Stimulated activated CD4-positive, alpha-beta T cell treated with anti-CD3 and anti-CD28 coated beads, Interleukin-1b, Interleukin-23, amount 100 ng/mL, for 4 hours (primary cell): ENCODE data around the gene MED27.

Experiments used
- DNase-seq, 2 donors: peaks; one replicate each; pipeline ENCODE4 v3.0.0-alpha.2; 2020; ENCODE audit warnings: low read depth in 2 of 2

Gene MED27

DNA sequence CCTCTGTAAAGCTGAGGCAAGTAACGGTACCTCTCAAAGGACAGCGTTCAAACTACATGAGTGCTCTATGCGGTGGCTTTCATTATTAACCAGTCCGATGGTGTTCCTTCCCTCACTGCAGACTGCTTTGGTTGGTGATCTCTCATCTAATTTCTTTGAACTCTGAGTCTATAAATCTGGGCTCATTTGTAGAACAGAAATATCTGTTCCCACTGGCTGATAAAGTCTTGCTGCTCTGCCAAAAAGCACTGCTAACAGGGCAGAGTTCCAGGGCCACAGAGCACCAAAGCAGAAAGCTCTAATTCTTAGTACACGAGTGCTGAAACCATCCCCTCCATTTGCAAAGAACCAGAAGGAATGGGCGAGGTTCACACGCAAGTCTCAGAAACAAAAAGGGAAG lies 81.9 kb downstream of the MED27 start:
- DNase-seq: no peak

DNA sequence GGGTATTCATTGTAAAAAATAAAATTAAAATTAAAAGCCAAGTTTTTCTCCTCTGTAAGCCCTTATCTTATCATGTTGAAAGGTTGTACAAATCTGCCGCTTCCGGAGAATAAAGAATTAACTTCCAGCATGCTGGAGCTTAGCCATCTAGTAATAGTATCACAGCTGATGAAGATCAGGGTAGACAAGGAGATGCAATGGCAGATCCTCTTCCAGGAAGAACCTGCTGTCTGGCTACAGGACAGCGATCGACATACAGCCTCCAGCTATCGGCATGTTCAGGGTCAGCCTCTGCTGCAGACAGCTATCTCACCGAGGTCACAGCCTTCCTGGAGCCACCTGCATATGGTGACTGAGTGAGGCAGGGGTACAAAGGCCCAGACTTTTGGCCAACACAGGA lies 82.6 kb downstream of the MED27 start:
- DNase-seq: no peak

DNA sequence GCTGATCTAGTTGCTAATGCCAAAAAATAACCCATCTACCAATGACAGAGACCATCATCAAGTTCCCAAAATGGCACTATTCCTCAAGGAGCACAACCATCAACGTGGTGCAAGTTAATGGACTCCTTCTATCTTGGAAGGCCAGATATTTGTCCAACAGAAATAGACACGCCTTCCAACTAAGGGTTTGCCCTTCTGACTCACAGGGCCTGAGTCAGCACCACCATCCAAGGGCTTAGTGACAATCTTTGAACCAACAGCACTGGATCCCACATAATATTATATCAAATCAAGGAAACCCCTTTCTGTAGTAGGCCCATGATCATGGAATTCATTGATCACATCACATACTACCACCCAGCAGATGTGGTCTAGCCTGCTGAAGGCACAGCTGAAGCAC lies 84.3 kb downstream of the MED27 start:
- DNase-seq: no peak

DNA sequence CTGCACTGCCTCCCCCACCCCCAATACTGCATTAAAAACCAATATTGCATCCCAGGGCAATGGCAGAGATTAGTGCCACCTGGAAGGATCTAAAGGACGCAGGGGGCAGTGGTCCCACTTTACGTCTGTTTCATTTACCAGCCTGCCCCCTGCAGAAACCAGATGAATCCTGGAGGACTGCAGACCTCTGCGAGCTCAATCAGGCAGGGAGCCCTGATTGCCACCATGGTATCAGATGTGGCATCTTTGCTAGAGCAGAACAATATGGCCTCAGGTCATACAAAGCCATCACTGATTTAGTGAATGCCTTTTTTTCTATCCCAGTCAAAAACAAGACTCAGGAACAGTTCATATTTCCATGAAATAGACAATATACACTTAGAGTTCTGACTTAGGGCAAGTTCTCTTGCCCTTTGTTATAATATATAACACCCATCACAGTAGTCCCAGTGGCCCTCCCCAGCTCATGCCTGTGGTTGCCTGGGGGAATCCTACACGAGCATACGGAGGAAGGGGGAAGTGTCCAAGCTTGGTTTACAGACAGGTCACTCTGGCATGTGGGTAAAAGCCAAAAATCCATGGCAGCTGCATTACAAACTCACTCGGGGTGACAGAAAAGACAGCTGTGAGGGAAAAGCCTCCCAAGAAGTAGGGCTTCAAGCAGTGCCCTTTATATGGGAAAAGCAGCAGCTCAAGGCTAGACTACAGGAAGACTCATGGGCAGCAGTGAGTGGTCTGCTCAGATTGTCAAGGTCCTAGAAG lies 85.1 kb downstream of the MED27 start:
- no peak for DNase-seq

DNA sequence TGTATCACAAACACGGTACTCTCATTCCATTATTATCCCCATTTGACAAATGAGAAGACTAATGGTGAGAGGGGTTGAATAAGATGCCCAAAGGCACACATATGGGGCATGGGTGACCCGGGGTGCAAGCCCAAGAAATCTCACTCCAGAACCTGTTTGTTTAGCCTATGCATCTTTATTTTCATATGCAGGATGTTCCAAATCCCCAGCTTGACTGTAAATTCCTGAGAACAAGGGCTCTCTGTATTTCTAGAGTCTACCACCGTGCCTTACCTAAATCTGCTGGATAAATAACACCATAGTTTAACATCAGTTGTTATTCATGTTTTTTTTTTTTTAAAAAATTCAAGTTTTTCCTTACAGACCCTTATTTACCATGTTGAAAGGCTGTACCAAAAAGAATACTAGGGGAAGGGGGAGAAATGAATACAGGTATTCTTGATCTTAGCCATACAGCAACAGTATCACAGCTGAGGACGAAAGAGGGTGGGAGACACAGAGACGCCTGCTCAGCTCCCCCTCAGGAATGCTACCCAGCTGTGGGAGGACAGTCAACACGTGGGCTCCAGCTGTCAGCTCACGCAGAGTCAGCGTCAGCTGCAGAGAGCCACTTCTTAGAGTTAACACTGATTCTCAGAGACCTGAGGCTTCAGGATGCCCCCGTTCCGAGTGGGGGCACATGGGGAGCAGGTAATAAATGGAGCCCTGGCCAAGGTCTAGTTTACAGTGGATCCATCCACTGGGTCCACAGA lies 86.6 kb downstream of the MED27 start:
- no peak for DNase-seq

DNA sequence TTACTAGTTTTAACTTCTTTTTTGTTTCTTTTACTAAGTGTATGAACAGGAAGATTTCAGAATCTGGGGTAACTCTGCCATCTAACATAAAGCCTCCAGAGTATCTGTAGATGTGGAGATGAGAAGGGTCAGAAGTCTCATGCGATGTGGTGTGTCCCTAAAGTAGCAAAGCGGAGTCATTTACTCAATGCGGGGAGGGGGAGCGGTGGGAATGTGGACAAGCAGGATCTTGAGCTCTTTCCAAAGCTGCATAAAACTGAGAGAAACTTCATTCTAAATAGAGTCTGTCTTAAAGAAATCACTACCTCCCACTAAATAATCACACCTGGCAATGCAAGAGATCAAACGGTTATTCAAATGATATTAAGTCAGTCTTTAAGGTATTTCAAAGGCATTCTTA lies 92.4 kb downstream of the MED27 start:
- no peak for DNase-seq

DNA sequence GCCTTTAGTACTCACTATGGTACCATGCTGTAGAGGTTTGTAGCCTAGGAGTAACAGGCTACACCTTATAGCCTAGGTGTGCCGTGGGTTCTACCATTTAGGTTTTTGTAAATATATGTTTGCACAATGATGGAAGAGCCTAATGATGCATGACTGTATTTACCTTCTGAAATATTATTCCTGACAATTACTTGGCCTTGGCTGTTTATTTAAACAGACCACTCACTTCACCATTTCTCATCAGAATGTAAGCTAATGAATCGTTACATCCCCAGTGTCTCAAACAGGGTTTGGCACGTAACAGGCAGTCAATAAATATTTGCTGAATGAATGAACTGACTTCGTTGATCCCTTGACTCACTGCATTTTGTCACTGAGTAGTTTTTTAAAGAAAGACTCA lies 93.1 kb downstream of the MED27 start:
- DNase-seq: no peak

DNA sequence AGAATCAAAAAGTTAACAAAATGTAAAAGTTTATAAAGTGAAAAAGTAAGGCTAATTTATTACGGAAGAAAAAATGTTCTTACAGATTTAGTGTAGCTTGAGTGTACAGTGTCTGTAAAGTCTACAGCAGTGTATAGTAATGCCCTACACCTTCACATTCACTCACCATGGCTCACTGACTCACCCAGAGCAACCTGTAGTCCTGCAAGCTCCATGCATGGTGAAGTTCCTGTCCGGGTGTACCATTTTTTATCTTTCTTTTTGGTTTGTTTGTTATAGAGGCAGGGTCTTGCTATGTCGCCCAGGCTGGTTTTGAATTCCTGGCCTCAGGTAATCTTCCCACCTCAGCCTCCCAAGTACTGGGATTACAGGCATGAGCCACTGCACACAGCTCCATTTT lies 93.6 kb downstream of the MED27 start:
- no peak for DNase-seq

DNA sequence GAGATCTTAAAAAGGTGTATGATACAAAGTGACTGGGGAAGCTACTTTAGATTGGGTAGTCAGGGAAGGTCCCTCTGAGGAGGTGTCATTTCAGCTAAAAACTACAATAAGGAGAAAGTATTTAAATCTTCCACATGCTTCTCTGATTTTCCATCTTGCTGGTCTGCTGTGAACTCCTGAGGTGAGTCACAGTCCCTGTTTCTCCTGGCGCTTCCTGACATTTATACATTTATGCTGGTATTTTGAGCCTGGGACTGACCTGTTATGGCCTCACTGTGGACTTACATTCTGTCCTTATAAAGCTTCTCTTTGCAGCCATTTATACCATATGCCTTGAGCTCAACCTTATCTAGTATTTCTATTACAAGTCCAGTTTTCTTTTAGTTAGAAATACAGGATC lies 95.1 kb downstream of the MED27 start:
- DNase-seq: no peak

DNA sequence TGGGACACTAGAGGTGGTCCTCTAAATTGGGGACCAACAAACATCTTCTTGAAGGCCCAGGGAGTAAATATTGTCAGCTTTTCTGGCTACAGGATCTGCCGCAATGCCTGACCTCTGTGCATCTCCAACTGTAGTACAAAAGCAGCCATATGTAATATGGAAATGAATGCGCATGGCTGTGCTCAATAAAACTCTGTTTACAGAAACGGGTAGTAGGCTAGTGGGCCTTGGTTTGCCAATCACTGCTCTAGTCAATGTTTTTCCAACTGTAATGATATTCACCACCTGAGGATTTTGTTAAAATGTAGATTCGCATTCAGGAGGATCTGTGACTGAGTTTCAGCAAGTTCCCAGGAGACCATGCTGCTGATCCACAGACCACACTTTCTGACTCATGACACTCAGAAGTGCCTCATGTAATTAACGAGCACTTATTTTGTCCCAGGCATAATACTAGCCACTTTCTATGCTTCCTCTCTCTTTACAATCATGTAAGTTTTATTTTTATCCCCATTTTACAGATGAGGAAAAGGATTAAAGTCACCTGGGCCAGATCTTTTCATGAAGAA lies 96.9 kb downstream of the MED27 start:
- no peak for DNase-seq

DNA sequence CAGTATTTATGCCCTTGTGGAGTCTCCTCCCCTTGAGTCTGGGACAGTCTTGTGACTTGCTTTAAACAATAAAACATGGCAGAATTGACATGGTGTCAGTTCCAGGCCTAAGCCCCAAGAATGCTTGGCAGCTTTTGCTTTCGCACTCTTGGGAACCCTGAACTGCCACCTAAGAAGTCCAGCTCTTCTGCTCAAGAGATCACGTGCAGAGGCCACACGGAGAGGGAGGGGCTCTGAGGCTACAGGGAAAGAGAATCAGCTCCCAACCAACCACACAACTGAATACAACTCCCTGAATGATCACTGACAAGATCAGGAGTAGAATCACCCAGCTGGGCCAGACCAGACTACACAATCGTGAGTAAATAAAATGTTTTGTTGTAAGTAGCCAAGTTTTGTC lies 97.6 kb downstream of the MED27 start:
- DNase-seq: no peak

DNA sequence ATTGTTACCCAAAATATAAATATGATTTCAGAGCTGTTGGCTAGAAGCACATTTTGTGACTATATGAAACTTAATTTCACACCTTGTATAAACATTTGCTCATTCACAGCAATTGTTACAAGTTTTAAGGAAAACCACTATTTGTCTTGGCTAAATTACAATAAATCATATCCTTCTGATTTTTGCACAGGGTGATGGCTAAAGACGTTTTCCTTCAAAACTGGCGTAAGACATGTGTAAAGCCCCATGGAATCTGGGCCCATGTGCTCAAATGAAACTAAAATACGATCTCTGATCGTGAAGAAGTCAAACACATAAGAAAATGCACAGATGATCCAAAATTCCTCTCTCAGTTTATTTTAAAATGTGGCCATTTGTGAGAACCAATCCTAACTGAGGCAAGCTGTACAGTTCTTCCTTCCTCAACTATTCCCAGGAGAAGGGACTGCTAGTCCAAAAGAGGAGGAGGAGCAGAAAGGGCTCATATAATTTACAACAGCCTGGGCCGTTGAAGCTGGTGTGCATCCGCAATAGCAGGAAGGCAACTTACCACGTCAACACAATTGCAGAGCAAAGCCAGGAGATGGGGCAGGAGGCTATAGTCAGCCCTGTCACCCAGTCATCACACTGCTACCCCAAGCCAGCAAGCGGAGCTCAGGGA lies 98.4 kb downstream of the MED27 start:
- no peak for DNase-seq

DNA sequence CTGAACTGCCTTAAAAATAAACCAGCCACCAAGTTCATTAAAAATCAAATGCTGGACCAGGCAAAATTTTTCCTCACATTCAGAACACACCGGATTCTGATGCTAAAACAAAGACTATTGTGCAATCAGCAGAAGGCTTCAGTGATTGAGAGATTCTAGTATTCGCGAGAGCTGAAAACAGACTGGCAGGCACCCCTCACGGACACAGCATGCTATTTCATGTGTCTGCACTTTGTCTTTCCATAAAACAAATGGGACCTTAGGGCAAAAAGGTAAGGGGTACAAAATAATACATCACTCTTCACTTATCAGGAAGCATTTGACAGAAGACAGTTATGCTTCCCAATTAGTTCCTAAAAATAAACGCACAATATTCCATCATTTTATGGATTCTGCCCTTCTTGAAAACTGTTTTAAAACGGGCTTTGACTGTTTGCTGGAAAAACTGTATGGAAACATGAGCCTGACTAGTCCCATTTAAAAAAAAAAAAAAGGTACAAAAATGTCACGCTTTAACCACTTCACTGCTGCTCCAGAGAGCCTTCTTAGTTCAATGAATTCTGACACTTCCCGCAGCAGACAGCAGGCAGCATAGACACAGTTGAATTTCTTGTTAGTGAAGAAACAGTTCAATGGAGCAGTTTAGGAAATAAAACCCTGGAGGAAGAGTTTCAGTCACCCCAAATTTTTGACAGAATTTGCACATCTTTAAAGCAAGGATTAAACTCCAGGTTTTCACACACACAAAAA lies 99.2 kb downstream of the MED27 start:
- no peak for DNase-seq

DNA sequence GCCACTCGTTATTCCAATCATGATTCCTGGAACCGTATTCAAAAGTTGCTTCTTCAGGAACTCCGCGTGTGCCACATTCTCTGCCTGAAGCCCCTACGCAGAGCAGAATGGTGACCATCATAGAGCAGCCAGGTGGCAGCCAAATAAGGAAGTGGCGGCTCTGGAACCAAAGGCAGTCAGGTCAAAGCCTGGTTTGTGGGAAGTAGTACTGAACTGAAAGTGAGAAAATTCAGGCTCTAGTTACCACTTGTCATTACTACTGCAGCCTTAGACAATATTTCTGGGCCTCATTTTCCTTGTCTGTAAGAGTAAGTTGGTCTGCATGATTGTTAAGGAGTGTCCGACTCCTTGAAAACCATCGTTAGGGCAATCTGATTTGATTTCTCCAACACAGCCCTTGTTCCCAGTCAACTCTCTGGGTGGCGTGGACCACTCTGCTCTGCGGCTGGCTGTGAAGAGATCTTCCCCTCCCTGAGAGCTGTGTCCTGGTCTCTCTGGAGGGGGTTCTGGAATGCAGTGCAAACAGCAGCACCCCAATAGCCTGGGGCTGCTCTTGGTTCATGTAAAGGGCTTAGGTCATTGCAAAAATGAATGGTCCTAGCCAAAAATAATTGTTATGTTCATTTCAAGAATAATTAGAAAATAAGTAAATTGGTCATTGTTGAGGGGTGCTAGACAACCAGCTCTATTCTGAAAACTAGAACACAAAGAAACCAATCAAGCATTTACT lies 102.4 kb downstream of the MED27 start:
- no peak for DNase-seq

DNA sequence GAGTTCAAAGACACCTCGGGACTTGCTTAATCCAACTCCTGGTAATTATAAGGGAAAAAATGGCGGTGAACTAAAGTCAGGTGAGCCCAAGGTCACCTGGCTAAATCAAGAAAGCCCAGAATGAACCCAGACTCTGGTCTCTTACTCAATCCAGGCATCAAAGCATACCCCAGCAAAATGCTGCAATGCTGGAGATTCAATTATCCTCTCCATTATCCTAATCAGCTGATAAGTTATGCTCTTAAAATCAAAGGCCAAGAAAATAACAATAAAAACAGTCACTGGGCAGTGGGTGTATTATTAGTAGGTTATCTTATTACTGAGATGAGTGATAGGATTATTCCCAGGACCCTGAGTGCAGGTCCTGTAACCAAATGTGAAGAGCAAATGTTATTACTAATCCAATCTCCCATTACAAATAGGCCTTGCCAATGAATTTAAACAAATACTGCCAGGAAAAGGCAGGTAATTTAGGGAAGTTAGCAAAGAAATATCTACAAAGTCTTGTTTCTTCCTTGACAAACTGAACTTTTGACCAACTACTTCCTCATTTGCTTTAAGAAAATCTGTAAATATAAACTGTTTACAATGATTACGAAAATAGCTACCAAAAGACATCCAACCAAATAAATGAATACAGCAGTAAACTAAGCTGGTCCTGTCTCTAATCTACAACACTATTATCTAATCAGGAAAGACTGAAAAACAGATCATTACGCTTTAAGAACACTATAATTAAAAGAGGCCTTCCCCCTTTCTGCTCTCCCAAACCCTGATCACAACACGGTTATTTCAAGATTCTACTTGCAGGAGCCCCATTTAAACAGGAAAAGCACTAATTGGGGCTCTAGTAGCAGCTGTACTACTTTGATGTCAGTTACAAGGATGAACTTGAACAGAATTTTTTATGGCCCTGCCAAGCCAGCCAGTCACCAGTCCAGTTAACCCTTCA lies 103.2 kb downstream of the MED27 start:
- DNase-seq: no peak

DNA sequence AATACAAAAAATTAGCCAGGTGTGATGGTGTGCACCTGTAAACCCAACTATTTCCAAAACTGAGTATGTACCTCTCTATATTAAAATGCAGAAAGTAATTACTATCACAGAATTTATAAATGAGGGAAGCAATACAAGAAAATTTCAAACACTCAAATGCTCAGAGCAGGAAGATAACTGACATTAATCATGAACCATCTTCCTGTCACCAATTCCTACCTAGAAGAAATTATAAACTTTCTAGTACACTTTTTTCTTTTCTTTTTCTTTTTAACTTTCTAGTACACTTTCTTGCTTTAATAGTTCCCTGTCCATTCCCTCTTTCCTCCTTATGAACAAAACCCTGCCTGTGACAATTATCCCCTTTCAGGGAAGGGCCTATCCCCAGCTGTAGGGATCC lies 106.8 kb downstream of the MED27 start:
- no peak for DNase-seq

DNA sequence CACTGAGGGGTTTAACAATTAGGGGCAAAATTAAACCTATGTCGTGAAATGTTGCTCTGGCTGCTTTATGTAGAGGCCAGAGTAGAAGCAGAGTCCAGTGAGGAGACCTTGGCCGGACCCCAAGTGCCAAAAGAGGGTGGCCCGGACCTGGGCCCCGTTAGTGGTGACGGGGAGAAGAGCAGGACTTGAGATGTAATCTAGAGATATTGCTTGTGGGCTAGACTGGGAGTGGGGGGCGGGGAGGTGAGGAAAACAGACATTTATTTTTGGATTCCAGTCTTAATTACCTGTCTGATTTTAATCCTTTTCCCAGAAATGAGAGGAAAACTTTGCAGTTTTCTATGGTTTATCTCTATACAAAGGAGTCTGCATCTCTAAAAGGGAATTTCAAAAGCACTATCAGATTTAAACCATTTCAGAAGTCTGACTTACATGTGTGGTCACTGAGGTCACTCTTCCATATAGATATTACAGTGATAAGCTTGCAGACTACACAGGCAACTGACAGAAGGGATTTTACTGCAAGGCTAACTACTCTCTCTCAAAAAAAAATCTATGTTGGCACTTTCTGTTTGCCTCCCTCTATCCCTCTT lies 108.1 kb downstream of the MED27 start:
- DNase-seq: no peak

DNA sequence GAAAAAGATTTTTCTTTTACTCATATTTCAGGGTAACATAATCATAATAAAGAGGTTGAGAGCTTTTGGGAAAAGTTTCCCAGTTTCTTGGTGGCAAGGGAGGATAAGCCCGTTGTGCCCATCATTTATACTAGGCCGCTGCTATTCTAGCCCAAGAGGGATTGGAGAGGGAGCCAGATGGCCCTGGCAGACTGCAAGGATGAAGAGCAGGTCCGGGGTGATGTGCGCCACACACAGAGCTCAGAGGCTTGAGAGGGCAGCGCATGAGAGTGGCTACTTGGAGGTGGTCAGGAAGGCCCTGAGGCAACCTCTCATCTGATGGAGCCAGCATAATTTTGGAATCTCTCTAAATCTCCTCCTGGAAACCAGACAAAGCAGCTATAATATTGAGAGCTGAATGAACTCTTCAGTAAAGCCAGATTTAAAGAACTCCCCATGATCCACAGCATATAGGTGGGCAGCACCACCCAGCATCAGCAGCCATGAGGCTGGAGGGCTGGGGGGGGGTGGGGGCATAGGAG lies 110.1 kb downstream of the MED27 start:
- no peak for DNase-seq

DNA sequence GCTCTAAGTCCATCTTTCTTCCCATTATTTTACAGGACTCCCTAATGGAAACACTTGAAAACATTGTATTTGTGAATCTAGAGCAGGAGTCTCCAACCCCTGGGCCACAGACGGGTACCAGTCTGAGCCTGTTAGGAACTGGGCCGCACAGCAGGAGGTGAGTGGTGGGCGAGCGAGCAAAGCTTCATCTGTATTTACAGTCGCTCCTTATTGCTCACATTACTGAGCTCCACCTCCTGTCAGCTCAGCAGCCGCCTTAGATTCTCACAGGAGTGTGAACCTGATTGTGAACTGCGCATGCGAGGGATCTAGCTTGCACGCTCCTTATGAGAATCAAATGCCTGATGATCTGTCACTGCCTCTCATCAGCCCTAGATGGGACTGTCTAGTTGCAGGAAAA lies 111.0 kb downstream of the MED27 start:
- no peak for DNase-seq
